ENCODE data around the gene CEACAM19.

The CEACAM19 gene

DNA sequence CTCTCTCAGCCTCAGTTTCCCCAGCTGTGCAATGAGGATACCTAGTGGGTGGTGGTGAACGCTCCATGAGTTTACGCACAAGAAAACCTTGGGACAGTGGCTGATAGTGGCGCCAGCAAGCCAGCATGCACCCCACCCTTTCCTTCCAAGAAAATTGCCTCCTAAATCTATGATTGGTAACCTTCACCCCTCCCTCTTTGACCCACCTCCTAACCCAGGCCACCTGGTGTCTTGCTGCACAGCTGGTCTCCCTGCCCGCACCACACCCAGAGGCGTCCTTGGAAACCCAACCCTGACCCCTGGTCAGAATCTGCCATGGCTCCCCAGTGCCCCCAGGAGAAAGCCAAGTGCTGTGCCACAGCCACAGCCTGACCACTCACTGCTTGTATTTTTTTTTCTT lies 54.4 kb downstream of the CEACAM19 start:
- no peak for DNase-seq

DNA sequence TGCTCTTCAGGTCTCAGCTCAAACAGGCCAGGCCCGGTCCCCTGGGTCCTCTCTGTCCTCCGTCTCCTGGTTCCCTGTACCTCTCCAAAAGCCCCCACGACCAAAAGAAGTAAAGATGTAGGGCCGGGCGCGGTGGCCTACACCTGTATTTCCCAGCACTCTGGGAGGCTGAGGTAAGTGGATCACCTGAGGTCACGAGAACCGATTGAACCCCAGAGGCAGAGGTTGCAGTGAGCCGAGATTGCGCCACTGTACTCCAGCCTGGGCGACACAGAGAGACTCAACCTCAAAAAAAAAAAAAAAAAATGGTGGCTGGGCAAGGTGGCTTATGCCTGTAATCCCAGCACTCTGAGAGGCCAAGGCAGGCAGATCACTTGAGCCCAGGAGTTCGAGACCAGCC lies 55.2 kb downstream of the CEACAM19 start:
- no peak for DNase-seq

- DNase-seq: no peak
These were observed 56.9 kb downstream of the CEACAM19 start for GRCh38 chr19:44728178-44728577.

DNA sequence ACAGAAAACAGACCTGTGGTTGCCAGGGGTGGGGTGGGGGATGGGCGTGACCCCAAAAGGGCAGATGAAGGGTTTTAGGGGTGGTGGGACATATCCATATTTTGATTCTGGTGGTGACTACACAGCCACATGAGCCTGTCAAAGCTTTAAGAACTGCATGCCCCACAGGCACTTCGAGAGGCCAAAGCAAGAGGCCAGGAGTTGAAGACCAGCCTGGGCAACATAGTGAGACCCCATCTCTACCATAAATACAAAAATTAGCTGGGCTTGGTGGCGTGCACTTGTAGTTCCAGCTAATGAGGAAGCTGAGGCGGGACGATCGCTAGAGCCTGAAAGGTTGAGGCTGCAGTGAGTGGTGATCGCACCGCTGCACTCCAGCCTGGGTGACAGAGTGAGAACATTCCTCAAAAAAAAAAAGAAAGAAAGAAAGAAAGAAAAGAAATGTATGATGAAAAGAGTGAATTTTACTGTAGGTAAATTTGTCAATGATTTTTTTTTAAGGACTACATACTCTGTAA lies 58.3 kb downstream of the CEACAM19 start:
- no peak for DNase-seq

GRCh38 chr19:44731081-44731480 lies 59.8 kb downstream of the CEACAM19 start:
- no peak for DNase-seq

GRCh38 chr19:44731622-44732021 lies 60.3 kb downstream of the CEACAM19 start:
- DNase-seq: no peak

DNA sequence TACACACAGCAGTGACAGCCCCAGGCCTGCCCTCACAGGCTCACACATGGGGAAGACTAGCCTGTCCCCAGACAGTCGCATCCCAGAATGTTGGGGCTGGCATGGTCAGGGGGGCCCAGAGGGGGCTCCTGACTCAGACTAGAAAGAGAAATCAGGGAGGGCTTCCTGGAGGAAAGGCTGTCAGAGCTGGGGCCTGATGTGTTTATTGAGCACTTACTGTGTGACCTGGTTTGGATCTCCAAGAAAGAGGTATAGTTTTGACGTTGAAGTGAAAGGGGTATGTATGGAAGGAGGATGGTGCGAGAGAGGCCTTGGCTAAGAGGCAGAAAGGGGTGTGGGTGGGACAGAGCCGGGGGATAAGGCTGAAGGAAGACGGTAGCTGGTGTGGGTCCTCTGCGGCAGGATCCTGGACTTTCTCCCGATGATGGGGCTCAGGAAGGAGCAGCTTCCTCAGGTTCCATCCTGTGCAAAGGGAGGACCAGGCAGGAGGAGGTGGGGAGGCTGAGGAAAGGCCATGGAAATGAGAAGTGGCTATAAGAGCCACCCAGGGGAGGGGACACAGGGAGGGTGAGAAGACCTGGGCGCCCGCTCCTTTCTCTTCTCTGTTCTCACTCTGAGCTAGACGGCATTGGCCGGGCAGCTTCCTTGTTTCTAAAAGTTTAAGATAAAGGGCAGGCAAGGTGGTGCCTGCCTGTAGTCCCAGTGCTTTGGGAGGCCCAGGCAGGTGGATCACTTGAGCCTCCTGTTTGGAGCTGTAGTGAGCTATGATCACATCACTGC lies 61.1 kb downstream of the CEACAM19 start:
- no peak for DNase-seq

Data from SHP77 (cell line).